ENCODE data around the gene MAP3K4.

- TF ChIP-seq POLR2A (IDR thresholded peaks at IDR 0.05), result no peak
- no peak for TF ChIP-seq CTCF (IDR thresholded peaks at IDR 0.05)
- TF ChIP-seq EP300 (IDR thresholded peaks at IDR 0.05), result no peak
Measured at GRCh38 chr6:160965893-160966292, 25.7 kb upstream of the MAP3K4 start.

Data from sigmoid colon (tissue), 4 donors.